Adipose tissue (tissue), 3 donors: Measurements from ENCODE around the gene TMEM132C. TPM values are rescaled to one million over a fixed set of nuclear protein-coding genes. Genes with fewer than 3 reads are reported as not detected.

ENCODE experiments used
- H3K27ac ChIP-seq: one replicate; pipeline ENCODE4 v1.5.1; 2013; ENCODE audit warnings: low read depth, low read length
- WGBS, 3 donors: extraction: QIAGEN DNeasy Blood & Tissue Kit; methylation state at CpG; one replicate each; pipeline ENCODE4 v1.1.7; 2013; 5-methylcytosine and 5-hydroxymethylcytosine counted together
- polyA plus RNA-seq, 3 donors: library from polyadenylated mRNA; stranded (reverse); fragments of 200-250 nt; gene quantifications; one replicate each; pipeline ENCODE4 v1.2.3, GENCODE V29; 2013
- donor health status: healthy with polysubstance abuse.
- donor health status: Bipolar disorder and iron deficiency.
- donor health status: healthy.

Gene TMEM132C
- polyA plus RNA-seq, 3 donors, result 3.1 to 55.5 (median 18.7) TPM

DNA sequence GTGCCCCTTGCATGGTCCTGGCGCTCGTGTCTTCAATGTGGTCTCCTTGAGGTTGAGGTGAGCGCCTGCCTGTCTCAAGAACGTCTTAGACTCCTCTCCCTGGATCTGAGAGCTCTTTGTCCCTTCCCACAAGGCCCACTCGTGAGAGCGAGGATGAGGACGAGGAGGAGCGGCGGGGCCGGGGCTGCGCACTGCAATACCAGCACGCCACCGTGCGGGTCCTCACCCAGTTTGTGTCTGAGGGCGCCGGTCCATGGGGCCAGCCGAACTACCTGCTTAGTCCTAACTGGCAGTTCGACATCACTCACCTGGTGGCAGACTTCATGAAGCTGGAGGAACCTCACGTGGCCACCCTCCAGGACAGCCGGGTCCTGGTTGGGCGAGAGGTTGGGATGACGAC, 428.7 kb downstream of the TMEM132C start:
- H3K27ac ChIP-seq, result no peak overlapping the region
- 85 to 94% (median 91%) methylated on average over 22 of the region's 22 CpGs for WGBS, 3 donors

DNA sequence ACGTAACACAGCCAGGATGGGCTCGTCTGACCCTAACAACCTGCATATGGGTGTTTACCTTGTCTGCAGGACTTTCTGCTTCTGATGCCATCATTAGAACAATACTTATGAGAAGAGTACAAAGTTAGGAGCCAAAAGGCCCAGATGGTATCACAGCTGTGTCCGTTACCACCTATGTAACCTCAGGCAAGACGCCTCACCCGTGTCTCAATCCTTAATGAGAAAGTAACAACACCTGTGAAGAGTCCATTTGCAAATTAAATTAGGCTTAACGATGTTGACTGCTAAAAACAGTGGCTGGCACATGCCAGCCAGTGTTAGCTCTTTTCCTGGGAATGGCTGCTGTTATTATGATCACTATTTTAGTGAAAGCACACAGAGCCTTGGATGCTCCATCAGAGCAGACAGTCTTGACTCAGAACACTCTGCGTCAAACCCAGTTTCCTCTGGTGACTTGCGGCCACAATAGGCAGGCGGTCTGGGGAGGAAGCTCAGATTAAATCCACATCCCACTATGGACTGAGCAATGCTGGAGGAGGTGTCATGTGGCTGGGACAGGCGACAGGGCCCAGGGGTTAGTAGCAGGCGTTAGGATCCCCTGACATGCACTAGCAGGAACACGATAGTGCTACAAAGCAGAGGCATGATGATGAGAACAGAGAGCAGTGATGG, 431.5 kb downstream of the TMEM132C start:
- no peak overlapping the region for H3K27ac ChIP-seq
- 53 to 76% (median 76%) methylated on average over 12 of the region's 12 CpGs for WGBS, 3 donors

DNA sequence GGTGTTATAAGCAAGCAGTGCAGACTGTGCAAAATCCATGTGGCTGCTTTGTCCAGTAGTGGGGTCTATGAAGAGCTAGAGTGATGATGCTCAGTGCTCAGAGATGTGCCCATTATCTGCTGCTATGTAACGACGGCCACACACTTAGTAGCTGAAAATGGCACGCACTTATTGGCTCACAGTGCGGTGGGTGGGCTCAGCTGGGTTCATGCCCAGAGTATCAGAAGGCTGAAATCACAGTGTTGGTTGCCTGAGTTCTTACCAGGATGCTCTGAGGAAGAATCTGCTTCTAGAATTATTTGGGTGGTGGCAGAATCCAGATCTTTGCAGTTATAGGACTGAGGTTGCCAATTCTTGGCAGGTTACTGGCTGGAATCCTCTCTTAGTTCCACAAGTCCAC, 432.1 kb downstream of the TMEM132C start:
- H3K27ac ChIP-seq, result no peak overlapping the region
- 71 to 91% (median 89%) methylated on average over 4 of the region's 4 CpGs for WGBS, 3 donors

DNA sequence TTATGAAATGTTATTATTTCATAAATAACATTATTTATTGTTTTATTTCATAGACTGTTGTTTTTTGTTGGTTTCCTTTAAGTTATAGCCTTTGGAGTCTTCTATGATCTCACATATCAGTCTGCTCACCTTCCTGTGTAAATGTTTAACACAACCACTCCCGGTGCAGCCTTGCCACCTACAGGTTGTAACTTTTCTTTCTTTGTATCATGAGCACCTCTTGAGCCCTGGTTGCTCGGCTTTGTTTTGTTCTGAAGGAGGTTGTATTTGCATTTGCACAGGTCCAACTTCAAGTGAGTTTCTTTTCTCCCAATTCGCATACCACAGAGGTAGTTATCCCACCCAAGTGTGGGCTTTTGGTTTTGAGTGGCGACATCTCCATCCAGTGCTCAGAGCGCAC, 435.4 kb downstream of the TMEM132C start:
- 55 to 92% (median 92%) methylated on average over 5 of the region's 5 CpGs for WGBS, 3 donors
- H3K27ac ChIP-seq, result no peak overlapping the region

DNA sequence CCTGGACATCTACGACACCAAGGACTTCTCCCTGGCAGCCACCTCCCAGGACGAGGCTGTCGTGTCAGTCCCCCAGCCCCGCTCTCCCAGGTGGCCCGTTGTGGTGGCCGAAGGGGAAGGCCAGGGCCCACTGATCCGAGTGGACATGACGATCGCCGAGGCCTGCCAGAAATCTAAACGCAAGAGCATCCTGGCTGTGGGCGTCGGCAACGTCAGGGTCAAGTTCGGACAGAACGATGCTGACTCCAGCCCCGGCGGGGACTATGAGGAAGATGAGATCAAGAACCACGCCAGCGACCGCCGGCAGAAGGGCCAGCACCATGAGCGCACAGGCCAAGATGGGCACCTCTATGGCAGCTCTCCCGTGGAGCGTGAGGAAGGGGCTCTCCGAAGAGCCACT, 438.2 kb downstream of the TMEM132C start:
- no peak overlapping the region for H3K27ac ChIP-seq
- WGBS, 3 donors, result 89 to 95% (median 90%) methylated on average over 26 of the region's 26 CpGs

DNA sequence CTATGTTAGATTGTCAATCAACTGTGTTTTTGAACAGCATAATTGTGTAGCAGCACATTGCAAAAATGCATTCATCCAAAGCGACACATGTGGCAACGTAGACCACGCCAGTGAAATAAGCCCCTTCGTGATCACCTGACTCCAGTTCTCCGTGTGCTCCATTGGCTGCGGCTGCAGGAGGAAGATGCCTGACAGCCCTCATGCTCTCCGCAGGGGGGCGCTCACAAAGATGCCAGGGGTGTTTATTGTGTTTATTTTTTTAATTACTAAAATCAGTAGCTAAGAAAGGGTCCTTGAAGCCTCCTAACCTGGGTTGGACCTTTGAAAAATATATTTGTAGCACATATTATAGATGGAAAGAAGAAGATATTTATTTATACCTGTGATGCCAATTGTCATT, 440.5 kb downstream of the TMEM132C start:
- H3K27ac ChIP-seq, result no peak overlapping the region
- WGBS, 3 donors, result 70 to 87% (median 84%) methylated on average over 8 of the region's 8 CpGs

DNA sequence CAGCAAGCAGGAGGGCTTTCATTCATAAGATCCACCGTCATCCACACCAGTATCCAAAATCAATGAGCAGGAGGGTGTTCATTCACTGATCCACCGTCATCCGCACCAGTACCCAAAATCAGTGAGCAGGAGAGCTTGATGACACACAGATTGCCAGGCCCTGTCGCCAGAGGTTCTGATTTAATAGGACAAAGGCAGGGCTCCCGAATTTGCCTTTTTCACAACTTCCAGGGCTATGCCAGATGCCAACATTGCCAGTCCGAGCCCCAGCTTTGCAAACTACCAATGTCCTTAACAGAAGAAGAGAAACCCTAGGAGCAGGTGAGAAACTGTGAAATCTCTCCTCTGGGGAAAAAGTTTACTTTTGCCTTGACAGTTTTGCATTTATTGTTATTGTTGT, 441.8 kb downstream of the TMEM132C start:
- H3K27ac ChIP-seq, result no peak overlapping the region
- WGBS, 3 donors, result 67 to 77% (median 76%) methylated on average over 6 of the region's 6 CpGs

DNA sequence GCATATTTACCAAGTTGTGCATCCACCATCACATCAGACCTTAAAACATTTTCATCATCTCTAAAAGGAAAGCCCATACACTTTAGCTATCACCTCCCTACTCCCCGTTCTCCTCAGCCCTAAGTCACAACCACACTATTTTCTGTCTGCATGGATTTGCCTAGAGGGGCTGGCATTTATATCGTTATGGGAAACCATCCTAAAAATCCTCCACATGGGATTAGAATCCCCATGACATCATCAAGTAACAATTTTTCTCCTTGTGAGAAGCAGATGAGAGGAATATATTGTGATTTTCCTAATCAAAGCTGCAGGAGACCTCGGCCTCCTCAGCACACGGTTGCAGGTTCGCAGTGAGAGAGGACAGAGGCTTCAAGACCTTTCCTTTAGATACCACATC, 442.7 kb downstream of the TMEM132C start:
- H3K27ac ChIP-seq, result no peak overlapping the region
- 65 to 70% (median 68%) methylated on average over 5 of the region's 5 CpGs for WGBS, 3 donors

DNA sequence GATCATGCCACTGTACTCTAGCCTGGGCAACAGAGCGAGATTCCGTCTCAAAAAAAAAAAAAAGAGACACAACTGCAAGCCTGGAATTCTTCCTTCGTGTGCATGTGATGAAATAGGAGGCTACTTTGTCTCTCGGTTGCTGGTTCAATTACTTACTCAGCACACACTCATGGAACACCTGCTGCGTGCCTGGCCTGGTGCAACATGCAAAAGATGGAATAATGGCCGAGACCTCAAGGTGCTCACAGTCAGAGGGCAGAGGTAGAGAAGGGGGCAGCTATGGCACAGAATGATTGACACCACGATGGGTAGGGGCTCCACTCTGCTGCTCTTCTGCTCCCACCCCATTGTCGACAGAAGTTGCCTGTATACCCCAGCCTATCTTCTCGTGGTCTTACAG, 444.5 kb downstream of the TMEM132C start:
- WGBS, 3 donors, result 72 to 85% (median 84%) methylated on average over 7 to 9 of the region's 9 CpGs
- no peak overlapping the region for H3K27ac ChIP-seq

DNA sequence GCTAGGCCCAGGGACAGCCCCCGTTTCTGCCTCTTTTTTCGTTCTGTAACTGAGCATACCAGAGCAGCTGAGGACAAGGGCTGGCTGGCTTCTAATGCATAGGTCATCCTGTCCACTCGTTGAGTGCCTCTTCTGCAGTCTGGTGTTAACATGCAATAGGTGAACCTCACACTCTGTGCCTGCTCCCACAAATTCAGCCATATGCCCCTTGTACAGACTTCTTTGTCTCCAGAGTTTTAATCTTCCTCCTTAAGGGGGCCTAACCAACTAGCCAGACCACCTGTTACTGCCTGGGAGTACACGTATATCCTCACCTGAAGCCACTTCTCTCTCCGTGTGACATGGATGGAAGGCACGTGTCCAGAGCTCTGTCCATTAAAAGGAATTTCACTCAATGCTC, 445.7 kb downstream of the TMEM132C start:
- H3K27ac ChIP-seq, result no peak overlapping the region
- WGBS, 3 donors, result 61 to 84% (median 83%) methylated on average over 6 of the region's 6 CpGs

DNA sequence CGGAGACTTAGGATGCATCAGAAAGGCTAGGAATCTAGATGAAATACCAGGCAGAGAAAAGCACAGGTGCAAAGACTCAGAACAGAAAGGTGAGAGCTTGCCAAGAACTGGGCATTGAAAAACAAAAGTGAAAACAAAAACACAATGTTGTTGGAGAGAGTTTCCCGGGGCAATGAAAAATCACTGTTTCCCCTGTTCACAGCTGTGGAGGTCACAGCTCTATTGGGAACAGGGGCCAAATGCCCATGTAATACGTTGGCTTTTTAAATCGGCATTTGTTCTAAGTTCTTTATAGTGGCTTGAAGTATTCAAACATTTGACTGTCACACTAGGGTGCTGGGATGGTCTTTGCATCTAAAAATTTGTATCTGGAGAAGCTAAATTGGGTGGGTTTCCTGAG, 448.5 kb downstream of the TMEM132C start:
- H3K27ac ChIP-seq, result no peak overlapping the region
- WGBS, 3 donors, result 55 to 72% (median 62%) methylated on average over 4 of the region's 4 CpGs

DNA sequence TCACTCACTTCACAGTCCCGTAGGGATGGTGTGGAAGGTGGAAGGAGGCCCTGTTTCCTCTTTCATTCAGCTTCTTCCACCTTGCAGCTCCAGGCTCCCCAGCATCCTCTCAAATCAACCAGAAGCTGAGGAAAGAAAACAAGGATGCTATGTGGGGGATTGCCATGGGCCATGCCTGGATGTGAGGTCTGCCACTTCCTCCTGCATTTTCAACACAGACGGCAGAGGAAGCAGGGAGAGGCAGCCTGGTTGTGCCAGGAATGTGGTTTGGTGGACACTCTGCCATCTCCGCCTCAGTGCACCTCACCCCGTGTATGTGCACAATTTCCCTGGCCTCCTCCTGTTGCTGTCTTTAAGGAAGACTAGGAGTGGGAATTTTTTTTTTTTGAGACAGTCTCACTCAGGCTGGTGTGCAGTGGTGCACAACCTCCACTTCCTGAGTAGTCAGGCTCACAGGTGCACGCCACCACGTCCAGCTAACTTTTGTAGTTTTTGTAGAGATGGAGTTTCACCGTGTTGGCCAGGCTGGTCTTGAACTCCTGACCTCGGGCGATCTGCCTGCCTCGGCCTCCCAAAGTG, 457.6 kb downstream of the TMEM132C start:
- 65 to 81% (median 77%) methylated on average over 10 of the region's 10 CpGs for WGBS, 3 donors
- H3K27ac ChIP-seq, result no peak overlapping the region

DNA sequence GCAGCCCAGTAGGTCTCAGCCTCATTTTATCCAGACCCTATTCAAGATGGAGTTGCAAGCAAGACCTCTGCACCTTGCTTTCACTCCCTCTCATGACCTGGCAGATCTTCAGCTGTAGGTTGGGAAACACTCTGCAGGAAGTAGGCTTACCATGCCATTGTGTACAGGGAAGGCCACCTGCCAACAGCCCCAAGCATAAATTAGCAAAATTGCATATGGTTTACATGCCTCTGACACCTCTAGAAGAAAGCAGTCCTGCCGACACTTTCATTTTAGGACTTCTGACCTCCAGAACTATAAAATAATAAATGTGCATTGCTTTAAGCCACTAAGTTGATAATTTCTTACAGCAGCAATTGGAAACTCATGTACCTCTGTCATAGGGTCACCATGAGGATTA, 459.9 kb downstream of the TMEM132C start:
- 52 to 67% (median 62%) methylated on average over 1 of the region's 1 CpG for WGBS, 3 donors
- no peak overlapping the region for H3K27ac ChIP-seq

DNA sequence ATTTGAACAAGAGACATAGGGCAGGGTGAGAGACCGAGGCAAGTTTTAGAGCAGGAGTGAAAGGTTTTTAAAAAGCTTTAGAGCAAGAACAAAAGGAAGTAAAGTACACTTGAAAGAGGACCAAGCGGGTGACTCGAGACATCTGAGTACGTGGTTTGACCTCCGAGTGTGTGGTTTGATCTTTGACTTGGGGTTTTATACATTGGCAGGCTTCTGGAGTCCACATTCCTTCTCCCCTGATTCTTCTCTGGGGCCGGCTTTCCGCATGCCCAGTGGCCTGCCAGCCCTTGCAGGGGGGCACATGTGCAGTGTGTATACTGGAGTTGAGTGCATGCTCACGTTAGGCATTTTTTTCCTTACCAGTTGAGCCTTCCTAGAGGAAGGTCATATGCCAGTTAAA, 460.5 kb downstream of the TMEM132C start:
- WGBS, 3 donors, result 64 to 75% (median 75%) methylated on average over 8 of the region's 8 CpGs
- no peak overlapping the region for H3K27ac ChIP-seq

DNA sequence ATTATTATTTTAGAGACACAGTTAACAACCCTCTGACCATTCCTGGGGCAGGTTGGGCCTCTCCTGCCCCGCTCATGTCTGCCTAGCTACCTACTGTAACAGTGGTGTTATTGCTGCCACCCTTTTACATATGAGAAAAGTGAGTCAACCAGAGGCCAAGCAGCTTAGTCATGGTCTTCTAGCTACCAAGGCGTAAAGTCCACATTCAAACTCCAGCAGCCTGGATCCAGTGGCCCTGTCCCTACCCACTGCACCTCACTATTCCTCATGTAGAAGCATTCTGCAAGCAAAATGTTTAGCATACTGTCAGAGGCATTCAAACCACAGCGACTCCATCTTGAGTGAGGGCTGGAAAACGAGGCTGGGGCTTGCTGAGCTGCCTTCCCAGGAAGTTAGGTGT, 461.0 kb downstream of the TMEM132C start:
- H3K27ac ChIP-seq, result no peak overlapping the region
- 74 to 81% (median 79%) methylated on average over 4 of the region's 4 CpGs for WGBS, 3 donors

DNA sequence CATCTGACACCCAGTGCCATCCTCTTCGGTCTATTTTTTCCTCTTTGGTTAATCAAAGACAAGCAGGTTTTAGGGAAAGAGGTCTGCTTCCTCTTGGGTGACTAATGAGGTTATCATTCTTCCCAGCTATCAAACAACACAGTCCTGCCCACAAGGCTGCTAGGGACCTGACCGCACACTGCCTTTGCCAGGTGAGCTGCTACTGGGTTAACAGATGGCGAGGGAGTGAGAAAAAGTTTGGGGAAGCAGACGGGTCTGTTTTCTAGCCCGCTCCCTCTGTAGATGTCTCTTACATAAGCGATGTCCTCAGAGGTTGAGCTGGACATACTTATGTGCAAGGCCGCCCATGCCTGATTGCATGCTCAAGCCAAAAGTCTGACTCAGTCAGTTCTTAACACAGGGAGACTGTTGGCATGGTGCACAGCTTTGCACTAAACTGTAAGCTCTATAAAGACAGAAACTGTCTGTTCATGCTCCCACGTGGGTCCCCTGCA, 462.7 kb downstream of the TMEM132C start:
- 38 to 39% (median 39%) methylated on average over 8 of the region's 8 CpGs for WGBS, 3 donors
- no peak overlapping the region for H3K27ac ChIP-seq

DNA sequence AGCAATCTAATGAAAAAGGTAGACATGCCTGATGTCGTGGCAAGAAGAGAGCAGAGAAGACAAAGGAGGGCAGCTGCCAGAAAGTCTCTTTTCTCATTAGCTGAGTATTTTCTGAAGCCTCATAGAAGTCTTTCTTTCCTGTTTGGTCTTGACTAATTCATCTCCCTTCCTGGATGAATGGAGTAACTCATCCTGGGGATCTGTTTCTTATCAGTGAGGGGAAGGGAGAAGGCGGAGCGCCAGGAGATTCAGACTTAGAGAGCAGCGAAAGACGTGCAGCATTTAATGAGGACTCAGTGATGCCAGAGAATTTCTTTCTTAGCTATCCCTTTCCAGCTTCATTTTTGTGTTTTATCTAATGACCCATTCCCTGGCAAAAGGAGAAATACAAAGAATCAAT, 467.4 kb downstream of the TMEM132C start:
- 14 to 40% (median 40%) methylated on average over 5 of the region's 5 CpGs for WGBS, 3 donors
- no peak overlapping the region for H3K27ac ChIP-seq

DNA sequence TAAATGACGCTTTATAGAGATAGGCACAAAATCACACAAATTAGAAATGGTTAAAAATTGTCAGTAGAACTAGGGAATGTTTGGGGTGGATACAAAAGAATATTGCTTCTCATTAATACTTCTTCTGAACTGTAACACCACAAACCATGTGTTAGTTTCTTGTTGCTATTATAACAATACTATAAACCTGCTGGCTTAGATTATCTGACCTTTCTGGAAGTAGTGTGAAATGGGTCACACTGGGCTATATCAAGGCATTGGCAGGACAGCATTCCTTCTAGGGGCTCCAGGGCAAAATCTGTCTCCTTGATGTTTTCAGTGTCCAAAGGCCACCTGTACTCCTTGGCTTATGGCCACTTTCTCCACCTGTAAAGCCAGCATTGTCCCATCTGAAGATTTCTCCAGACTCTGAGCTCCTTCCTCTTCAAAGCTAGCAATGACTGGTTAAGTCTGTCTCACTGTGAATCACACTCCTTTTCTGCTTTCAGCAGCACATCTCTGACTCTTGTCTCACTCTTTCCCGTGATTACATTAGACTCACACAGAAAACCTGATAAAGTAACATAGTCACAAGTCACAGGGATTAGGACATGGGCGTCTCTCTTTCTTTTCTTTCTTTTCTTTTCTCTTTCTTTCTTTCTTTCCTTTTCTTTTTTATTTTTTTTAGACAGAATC, 470.5 kb downstream of the TMEM132C start:
- 65 to 82% (median 73%) methylated on average over 3 of the region's 3 CpGs for WGBS, 3 donors
- H3K27ac ChIP-seq, result no peak overlapping the region

DNA sequence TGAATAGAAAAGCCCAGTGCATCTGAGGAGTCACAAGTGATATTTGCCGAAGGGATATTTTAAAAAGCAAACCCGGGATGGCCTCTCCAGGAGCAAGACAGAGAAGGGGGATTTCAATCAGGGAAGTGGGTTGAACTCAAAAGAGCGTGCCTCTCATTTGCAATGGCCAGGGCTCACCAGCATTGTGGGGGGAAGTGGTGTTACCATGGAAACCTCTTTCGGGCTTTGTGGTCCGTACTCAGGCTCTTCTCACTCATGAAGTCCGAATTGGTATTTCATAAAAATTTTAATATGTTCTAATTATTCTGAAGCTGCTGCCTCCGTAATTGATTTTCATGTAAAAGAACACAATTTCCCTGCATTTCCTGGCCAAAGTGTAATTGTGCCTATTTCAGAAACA, 476.9 kb downstream of the TMEM132C start:
- WGBS, 3 donors, result 57 to 68% (median 68%) methylated on average over 7 of the region's 7 CpGs
- no peak overlapping the region for H3K27ac ChIP-seq
